Measurements from ENCODE around the gene TFB1M. TPM values are rescaled to one million over a fixed set of nuclear protein-coding genes. Genes with fewer than 3 reads are reported as not detected.

Gene TFB1M
- total RNA-seq, 4 donors from 2014 or later, result 10.1 to 21.9 (median 14.8) TPM

GRCh38 chr6:155212106-155212505 lies 102.2 kb downstream of the TFB1M start:
- intact Hi-C loops (cut with DNase I; ENCODE audit: low total_unique reads), result no loop called here
- H3K4me3 ChIP-seq (ENCODE audit: low read depth, poor library complexity, severe bottlenecking), result no peak overlapping the region
- 57 to 66% methylated on average over 3 of the region's 3 CpGs for WGBS, 2 donors

GRCh38 chr6:155207223-155207622 lies 107.1 kb downstream of the TFB1M start:
- WGBS, 2 donors, result 81 to 83% methylated on average over 5 of the region's 5 CpGs
- H3K4me3 ChIP-seq (ENCODE audit: low read depth, poor library complexity, severe bottlenecking), result no peak overlapping the region
- TF ChIP-seq POLR2A (IDR thresholded peaks at IDR 0.05) (no peak), CTCF (IDR thresholded peaks at IDR 0.05) (no peak)
- no peak for DNase-seq (ENCODE audit: low spot score in 2 of 2)
- intact Hi-C loops (cut with DNase I; ENCODE audit: low total_unique reads), result no loop called here

More at GRCh38 chr6:155212106-155212505, 102.2 kb downstream of the TFB1M start:
- no peak for DNase-seq (ENCODE audit: low spot score in 2 of 2)
- TF ChIP-seq CTCF (IDR thresholded peaks at IDR 0.05) (no peak), POLR2A (IDR thresholded peaks at IDR 0.05) (no peak)

Other genes starting within 250 kb of the TFB1M start
- gene CLDN20, start 50.5 kb downstream of the TFB1M start, total RNA-seq, result under 1 TPM in 3 of 4 donors, not detected in 1; 0.34 to 0.68 (median 0.34) TPM
- gene NOX3, start 141.4 kb upstream of the TFB1M start, total RNA-seq, result not detected